GM12872 (cell line): ENCODE results near the gene LPP.

ENCODE experiments used
- TF ChIP-seq, protein P1 (sequence below): IDR thresholded peaks from 3 replicates; pipeline ENCODE4 v1.5.1; 2011; ENCODE audit warnings: low read depth, mild to moderate bottlenecking, low read length, moderate library complexity; ENCODE audit not compliant: insufficient read depth

Gene LPP

DNA sequence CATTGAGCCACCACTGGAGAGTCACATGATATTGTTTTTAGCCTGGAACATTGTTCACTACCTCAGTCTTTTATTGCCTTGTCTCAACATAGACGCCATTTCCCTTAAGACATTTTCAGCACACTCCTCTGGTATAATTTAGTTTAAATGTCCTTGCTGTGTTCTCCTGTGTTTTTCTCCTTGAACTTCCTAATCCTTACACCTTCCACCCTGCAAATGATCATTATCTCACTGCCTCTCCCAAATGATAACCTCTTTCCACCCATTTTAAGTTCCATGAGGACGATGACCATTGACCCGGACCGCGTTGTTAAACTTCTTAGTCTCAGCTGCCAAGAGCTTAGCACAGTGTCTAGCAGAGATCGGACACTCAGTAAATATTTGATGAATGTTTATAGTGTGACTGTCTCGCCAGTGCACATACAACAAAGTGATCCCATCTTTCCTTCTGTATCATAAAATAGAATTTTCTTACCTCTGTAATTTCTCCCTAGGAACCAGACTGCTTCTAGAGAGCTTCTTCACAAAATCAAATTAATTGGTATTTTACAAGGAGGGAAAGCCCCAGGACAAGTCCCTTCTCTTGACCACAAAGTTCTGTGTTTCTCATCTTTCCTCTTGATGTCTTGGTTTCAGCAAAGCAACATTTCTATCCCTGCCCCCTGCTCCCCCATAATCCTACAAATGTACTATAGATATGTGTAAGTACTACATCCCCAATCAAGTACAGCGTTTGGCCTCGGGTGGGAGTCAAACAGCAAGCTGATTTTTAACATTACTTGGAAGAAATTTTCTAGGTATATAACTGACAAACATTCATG is 429.6 kb downstream of the LPP start:
- TF ChIP-seq, protein P1, sequence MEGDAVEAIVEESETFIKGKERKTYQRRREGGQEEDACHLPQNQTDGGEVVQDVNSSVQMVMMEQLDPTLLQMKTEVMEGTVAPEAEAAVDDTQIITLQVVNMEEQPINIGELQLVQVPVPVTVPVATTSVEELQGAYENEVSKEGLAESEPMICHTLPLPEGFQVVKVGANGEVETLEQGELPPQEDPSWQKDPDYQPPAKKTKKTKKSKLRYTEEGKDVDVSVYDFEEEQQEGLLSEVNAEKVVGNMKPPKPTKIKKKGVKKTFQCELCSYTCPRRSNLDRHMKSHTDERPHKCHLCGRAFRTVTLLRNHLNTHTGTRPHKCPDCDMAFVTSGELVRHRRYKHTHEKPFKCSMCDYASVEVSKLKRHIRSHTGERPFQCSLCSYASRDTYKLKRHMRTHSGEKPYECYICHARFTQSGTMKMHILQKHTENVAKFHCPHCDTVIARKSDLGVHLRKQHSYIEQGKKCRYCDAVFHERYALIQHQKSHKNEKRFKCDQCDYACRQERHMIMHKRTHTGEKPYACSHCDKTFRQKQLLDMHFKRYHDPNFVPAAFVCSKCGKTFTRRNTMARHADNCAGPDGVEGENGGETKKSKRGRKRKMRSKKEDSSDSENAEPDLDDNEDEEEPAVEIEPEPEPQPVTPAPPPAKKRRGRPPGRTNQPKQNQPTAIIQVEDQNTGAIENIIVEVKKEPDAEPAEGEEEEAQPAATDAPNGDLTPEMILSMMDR: no peak

DNA sequence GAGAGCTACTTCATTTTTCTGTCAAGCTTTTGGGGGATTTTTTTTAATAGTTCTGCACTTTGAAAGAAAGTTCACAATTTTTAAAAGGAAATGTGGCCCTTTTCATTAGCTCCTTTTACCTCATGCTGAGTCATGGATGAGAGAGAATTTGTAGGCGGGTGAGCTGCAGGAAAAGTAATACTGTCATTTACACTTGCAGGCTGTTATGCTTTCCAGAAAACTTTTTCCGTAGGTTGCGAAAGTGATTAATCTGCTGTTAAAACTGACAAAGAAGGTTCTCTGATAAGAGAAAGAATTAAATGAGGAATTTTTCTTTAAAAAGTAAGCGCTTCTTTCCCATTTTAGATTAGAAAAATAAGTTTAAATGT is 430.2 kb downstream of the LPP start:
- TF ChIP-seq, protein P1: no peak

DNA sequence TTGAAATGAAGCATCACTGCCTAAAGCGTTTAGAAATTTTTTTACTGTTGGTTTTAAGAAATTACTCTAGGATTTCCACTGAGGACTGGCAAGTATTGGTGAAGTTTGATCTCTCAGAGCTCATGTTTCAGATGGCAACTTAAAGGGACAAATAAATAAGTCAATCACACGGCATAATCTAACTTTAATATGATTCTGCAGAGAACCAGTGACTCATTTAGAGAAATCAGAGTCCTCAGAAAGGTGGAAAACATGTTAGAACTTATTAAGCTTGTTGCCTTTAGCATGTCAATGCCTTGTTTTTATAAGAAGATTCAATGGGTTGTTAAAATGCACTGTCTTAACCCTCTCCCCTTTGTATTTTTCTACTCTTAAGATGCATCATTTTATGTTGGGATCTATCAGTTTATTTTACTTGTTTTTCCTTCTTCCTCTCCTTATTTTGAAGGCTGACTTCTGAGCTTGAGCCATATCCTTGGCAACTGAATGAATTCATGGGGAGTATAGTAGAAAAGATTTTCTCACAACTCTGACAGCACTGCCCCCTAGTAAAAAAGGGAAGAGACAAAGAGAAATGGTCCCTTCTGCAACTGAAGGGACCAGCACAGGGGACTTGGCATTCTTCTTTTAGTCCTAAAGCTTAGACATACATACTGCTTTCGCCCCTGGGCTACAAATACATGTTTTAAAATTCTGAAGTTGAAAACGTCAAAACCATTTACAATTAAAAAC is 431.2 kb downstream of the LPP start:
- TF ChIP-seq, protein P1: no peak

DNA sequence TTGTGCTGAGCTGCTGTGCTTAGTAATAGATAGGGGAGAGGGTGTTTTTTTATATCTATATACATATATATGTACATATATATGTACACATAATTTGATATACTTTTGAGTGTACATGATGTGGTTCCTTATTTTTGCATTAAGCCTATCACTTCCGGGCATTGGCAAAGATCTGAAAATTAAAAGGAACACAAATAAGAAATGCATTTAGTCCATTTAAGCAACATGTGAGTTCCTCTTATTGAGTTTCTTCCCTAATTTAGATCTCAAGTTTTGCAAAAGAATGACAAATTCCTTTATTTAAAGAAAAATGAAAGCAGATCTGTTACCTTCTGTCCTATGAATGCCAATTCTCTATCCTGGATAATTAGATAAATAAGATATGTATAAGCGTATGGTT is 435.1 kb downstream of the LPP start:
- TF ChIP-seq, protein P1: no peak

DNA sequence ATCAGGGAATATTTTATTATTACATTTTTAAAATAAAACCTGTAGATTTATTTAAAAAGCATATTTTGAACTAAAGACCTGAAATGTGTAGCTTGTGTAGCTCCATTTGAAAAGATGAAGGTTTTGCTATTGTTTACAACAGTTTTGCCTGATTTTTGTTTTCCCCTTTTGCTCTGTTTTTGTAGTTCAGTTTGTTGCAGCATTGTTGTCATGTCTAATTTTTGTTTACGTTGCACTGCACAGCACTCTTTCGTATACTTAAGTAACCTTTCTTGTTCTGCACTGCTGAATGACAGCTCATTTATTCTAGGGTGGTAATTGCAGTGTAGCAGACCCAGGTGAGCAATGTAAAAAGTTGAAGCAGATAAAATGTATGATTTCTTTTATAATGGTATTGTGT is 435.8 kb downstream of the LPP start:
- TF ChIP-seq, protein P1: no peak

DNA sequence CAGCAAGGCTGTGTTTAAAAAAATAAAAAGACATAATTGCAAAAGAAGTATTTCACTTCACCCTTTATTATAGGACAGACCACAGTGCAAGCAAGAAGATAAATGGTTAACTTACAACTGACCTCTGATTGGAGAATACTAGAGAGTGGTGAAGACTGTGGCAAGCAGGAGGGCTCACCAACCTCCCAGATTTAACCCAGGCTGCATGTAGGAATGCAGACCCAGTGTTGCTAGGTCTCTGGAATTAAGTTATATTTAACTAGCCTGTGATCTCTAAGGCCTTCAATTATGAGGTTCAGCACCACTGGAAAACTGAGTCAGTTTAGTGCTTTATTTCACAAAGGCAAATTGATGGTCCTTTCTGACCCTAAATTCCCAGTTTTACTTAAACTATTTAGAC is 436.6 kb downstream of the LPP start:
- TF ChIP-seq, protein P1: no peak

DNA sequence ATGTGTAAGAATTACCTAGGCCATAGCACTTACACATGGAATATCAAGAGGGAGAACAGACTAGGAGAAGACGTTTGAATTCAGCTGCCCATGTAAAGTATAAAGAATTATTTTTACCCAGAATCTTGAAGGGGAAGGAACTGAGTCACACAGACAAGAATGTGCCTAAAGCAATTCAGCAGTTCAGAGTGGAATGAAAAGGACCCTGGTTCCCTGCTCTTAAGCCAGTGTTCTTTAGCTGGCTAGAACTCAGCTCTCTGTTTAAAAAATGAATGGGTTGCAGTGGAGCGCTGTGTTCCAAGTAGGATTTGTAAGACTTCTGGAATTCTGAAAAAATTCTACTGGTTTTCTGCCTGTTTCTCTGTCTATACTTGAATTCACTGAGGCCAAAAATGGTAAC is 440.2 kb downstream of the LPP start:
- TF ChIP-seq, protein P1: no peak
